ENCODE measurements around the gene SV2B. TPM values are rescaled to one million over a fixed set of nuclear protein-coding genes. Genes with fewer than 3 reads are reported as not detected.

The SV2B gene
- total RNA-seq, 1 experiment from 2014 or later: 3.9 TPM

DNA sequence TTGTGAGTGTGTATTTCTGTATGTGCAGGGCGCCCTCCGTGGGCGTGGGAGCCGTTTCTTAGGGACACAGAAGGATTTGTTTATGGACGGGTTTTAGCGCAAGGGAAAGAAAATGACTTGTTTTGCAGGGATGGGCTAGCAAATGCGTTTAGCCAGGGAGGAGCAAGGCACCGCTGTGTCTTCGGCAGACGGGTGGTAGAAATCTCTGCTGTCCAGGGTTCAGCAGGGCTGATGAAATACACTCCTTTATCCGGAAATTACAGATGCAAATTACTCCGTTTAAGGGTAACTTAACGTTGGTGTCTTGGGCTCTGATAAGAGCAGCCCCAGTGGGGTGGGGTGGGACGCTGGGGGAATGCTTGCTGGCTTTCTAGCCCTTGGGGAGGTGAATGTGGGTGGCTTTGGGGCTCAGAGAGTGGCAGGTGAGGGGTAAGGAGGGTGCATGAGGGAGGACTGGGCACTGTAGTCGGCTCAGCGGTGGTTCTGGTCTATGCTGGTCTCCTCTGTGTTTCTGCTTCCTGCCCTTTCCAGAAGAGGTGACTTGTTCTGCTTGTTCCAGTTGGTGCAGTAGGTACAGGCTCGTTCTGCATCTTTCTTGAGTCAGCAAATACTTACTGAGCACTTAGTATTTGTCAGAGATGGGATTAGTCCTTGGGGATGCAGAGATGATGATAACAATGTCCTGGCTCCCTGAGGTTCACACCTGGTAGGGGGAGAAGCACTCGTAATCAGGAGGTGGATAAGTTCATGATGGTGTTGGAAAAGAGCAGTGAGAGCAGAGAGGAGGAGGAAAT, 954 bp downstream of the SV2B start:
- DNase-seq (ENCODE audit: low spot score): peak; percentile 27
- no peaks in the 10 kb centered on the region for H3K9me3 ChIP-seq (ENCODE audit: low read depth, low read length, poor library complexity, severe bottlenecking)
- TF ChIP-seq, protein P1, sequence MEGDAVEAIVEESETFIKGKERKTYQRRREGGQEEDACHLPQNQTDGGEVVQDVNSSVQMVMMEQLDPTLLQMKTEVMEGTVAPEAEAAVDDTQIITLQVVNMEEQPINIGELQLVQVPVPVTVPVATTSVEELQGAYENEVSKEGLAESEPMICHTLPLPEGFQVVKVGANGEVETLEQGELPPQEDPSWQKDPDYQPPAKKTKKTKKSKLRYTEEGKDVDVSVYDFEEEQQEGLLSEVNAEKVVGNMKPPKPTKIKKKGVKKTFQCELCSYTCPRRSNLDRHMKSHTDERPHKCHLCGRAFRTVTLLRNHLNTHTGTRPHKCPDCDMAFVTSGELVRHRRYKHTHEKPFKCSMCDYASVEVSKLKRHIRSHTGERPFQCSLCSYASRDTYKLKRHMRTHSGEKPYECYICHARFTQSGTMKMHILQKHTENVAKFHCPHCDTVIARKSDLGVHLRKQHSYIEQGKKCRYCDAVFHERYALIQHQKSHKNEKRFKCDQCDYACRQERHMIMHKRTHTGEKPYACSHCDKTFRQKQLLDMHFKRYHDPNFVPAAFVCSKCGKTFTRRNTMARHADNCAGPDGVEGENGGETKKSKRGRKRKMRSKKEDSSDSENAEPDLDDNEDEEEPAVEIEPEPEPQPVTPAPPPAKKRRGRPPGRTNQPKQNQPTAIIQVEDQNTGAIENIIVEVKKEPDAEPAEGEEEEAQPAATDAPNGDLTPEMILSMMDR (conservative IDR thresholded peaks at IDR 0.05; ENCODE audit: low read depth, low read length): no peak
- no peak for TF ChIP-seq EZH2 (IDR thresholded peaks at IDR 0.05; ENCODE audit: borderline replicate concordance, low read depth, low read length, poor library complexity, severe bottlenecking)
- BruUV-seq (replicated peaks): no TSS peak
- H3K4me3 ChIP-seq (ENCODE audit: low read depth, low read length, poor library complexity, severe bottlenecking): peak overlapping the region; percentile 39
- no peaks in the 10 kb centered on the region for H3K36me3 ChIP-seq (ENCODE audit: insufficient read depth, low read length, poor library complexity, severe bottlenecking)
- intact Hi-C loops (cut with micrococcal nuclease; ENCODE audit: unreplicated experiment): no loop called here
- POLR2A ChIA-PET (ENCODE audit: low non-redundant PET): no interaction called here
- CTCF ChIA-PET: no interaction called here
- no peak overlapping the region for H3K27ac ChIP-seq (ENCODE audit: low read depth, low read length, poor library complexity, severe bottlenecking)
- H3K27me3 ChIP-seq (replicated peaks; ENCODE audit: insufficient read depth, low read depth, low read length, poor library complexity): peaks cover 67% of the 10 kb centered on the region
- H3K4me1 ChIP-seq (ENCODE audit: insufficient read depth, low read length, poor library complexity, severe bottlenecking): peaks cover 6% of the 10 kb centered on the region

GRCh38 chr15:91101608-91101920, 1.5 kb downstream of the SV2B start:
- peaks cover 64% of the 10 kb centered on the region for H3K27me3 ChIP-seq (replicated peaks; ENCODE audit: insufficient read depth, low read depth, low read length, poor library complexity)
- no peaks in the 10 kb centered on the region for H3K9me3 ChIP-seq (ENCODE audit: low read depth, low read length, poor library complexity, severe bottlenecking)
- CTCF ChIA-PET: no interaction called here
- POLR2A ChIA-PET (ENCODE audit: low non-redundant PET): no interaction called here
- intact Hi-C loops (cut with micrococcal nuclease; ENCODE audit: unreplicated experiment): no loop called here
- no peak overlapping the region for H3K4me3 ChIP-seq (ENCODE audit: low read depth, low read length, poor library complexity, severe bottlenecking)
- no peak for DNase-seq (ENCODE audit: low spot score)
- TF ChIP-seq EZH2 (IDR thresholded peaks at IDR 0.05; ENCODE audit: borderline replicate concordance, low read depth, low read length, poor library complexity, severe bottlenecking): no peak
- TF ChIP-seq, protein P1 (conservative IDR thresholded peaks at IDR 0.05; ENCODE audit: low read depth, low read length): no peak
- H3K4me1 ChIP-seq (ENCODE audit: insufficient read depth, low read length, poor library complexity, severe bottlenecking): peaks cover 6% of the 10 kb centered on the region
- no peak overlapping the region for H3K27ac ChIP-seq (ENCODE audit: low read depth, low read length, poor library complexity, severe bottlenecking)
- H3K36me3 ChIP-seq (ENCODE audit: insufficient read depth, low read length, poor library complexity, severe bottlenecking): no peaks in the 10 kb centered on the region
- BruUV-seq (replicated peaks): no TSS peak

DNA sequence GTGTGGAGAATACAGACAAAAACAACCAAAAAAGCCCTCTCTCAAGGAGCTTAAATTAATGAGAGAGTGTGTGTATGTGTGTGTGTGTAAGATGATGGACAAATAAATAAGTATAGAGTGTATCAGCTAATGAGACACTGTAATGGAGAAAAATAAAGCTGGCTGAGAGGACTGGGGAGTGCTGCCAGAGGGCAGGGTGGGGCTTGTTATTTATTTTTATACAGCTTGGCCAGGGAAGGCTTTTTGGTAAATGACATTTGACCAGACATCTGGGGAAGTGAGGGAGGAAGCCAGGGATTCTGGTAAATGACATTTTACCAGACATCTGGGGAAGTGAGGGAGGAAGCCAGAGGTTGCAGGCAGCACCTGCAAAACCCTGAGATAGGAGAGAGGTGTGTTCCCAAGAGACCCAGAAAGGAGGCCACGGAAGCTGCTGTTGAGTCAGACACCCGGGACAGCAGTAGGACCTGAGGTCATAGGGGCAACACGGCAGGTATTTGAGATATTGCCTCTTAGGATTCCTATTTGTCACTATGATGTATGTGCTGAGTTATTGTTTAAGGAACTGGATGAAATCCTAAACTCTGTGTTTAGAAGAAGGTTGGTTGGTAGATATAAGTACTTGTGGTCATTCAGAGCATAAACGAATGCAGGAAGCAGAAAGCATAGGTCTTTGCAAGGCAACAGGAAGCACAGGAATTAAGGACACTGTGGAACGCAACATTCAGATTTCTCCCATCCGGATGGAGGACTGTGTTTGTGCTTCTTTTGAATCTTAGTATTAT, 2.7 kb downstream of the SV2B start:
- TF ChIP-seq, protein P1 (conservative IDR thresholded peaks at IDR 0.05; ENCODE audit: low read depth, low read length): no peak
- TF ChIP-seq EZH2 (IDR thresholded peaks at IDR 0.05; ENCODE audit: borderline replicate concordance, low read depth, low read length, poor library complexity, severe bottlenecking): no peak
- DNase-seq (ENCODE audit: low spot score): no peak
- CTCF ChIA-PET: no interaction called here
- POLR2A ChIA-PET (ENCODE audit: low non-redundant PET): no interaction called here
- Histone ChIP-seq H3K27ac (ENCODE audit: low read depth, low read length, poor library complexity, severe bottlenecking) (no peak overlapping the region), H3K9me3 (ENCODE audit: low read depth, low read length, poor library complexity, severe bottlenecking) (no peaks in the 10 kb centered on the region), H3K4me3 (ENCODE audit: low read depth, low read length, poor library complexity, severe bottlenecking) (no peak overlapping the region), H3K27me3 (replicated peaks; ENCODE audit: insufficient read depth, low read depth, low read length, poor library complexity) (peaks cover 52% of the 10 kb centered on the region), H3K36me3 (ENCODE audit: insufficient read depth, low read length, poor library complexity, severe bottlenecking) (no peaks in the 10 kb centered on the region), H3K4me1 (ENCODE audit: insufficient read depth, low read length, poor library complexity, severe bottlenecking) (peaks cover 6% of the 10 kb centered on the region)
- no TSS peak for BruUV-seq (replicated peaks)
- intact Hi-C loops (cut with micrococcal nuclease; ENCODE audit: unreplicated experiment): no loop called here

Data from A673 (cell line).